ENCODE results near the gene CNOT11. TPM values are rescaled to one million over a fixed set of nuclear protein-coding genes. Genes with fewer than 3 reads are reported as not detected.

The CNOT11 gene
- total and polyA plus RNA-seq, 2 of the 13 experiments (the other 11 are each of a cell fraction or from before 2014, with no cell fraction given): 114 to 209 TPM

DNA sequence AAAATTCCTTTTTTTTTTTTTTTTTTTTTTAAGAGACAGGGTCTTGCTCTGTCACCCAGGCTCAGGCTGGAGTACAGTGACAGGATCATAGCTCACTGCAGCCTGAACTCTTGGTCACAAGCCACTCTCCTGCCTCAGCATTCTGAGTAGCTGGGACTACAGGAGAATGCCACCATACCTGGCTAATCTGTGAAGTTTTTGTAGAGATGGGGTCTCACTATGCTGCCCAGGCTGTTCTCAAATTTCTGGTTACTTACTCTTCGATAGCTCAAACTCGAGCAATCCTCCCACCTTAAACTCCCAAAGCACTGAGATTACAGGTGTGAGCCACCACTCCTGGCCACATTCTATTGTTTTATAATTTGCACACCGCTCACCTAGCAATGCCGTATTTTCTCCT is 28.8 kb downstream of the CNOT11 start:
- no peak overlapping the region for H3K4me3 ChIP-seq (replicated peaks in 1 of 3; ENCODE audit: insufficient read depth in 1 of 3, low read depth in 2 of 3, low read length in 3 of 3)
- no TSS peak for BruUV-seq (replicated peaks)
- POLR2A ChIA-PET: no interaction called here
- intact Hi-C loops (cut with micrococcal nuclease; ENCODE audit: unreplicated experiment): no loop called here
- H3K27me3 ChIP-seq (ENCODE audit: control insufficient read depth in 1 of 2, insufficient read depth in 2 of 2, low read length in 2 of 2): no peaks in the 10 kb centered on the region
- DNase-seq (ENCODE audit: low spot score) (no peak), FAIRE-seq (no peak), ATAC-seq (no peak)
- in situ Hi-C loops (cut with HindIII; ENCODE audit: extremely low pct_ligation_motif_present, low pct_unique_long_range_greater_than_20kb): no loop called here
- H3K4me2 ChIP-seq (ENCODE audit: low read depth, low read length): no peak overlapping the region
- peaks cover 31 to 91% of the 10 kb centered on the region in 2 experiments for H3K36me3 ChIP-seq (replicated peaks in 1 of 2; ENCODE audit: control insufficient read depth in 1 of 2, insufficient read depth in 2 of 2, low read length in 2 of 2)
- H3K79me2 ChIP-seq (ENCODE audit: insufficient read depth, low read length): peaks cover 6% of the 10 kb centered on the region
- H4K20me1 ChIP-seq (ENCODE audit: insufficient read depth, low read length): no peaks in the 10 kb centered on the region
- no peak overlapping the region for H2AFZ ChIP-seq (ENCODE audit: low read length)
- 97% methylated on average over 4 of the region's 4 CpGs for WGBS (ENCODE audit: low lambda C conversion rate)
- TF ChIP-seq ZNF891 (CRISPR knock-in tag; IDR thresholded peaks at IDR 0.05): no peak
- peak; percentile 86 for TF ChIP-seq ZNF121 (CRISPR knock-in tag; IDR thresholded peaks at IDR 0.05)
- no peaks in the 10 kb centered on the region; the same call in 1 of the 2 replicates for H3K4me1 ChIP-seq (ENCODE audit: insufficient read depth, low read length)
- CTCF ChIA-PET (ENCODE audit: low intra/inter-chr PET ratio, low total read pairs): no interaction called here
- no peak overlapping the region for H3K9ac ChIP-seq (ENCODE audit: insufficient read depth, low read depth, low read length)
- no peaks in the 10 kb centered on the region for H3K9me3 ChIP-seq (ENCODE audit: low read length)
- no peak overlapping the region for H3K27ac ChIP-seq (ENCODE audit: extremely low read length, insufficient read depth, low read length)

DNA sequence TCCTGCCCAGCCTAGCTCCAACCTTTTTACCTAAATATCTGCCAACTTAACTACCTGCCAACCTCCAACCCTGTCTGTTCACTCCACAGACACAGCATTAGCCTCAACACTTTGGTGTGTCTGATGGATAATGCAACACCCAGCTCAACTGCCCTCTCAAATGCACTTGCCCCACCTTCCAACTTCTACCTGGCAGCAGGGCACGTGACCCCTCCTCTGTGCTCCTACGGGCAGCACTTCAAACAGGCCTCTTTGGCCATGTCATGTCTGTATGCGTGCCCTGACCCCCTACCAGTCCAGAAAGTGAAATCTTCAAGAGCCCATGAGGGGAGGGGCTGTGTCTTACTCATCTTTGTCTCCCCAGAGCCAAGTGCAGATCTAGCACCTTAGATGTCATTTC is 30.3 kb downstream of the CNOT11 start:
- no peak for DNase-seq (ENCODE audit: low spot score)
- no peak overlapping the region for H2AFZ ChIP-seq (ENCODE audit: low read length)

More for the DNA sequence above, 30.3 kb downstream of the CNOT11 start:
- Histone ChIP-seq H3K4me1 (ENCODE audit: insufficient read depth, low read length) (peaks cover 14% of the 10 kb centered on the region), H4K20me1 (ENCODE audit: insufficient read depth, low read length) (no peaks in the 10 kb centered on the region), H3K9me3 (ENCODE audit: low read length) (no peaks in the 10 kb centered on the region), H3K4me3 (replicated peaks in 1 of 3; ENCODE audit: insufficient read depth in 1 of 3, low read depth in 2 of 3, low read length in 3 of 3) (no peak overlapping the region), H3K36me3 (replicated peaks in 1 of 2; ENCODE audit: control insufficient read depth in 1 of 2, insufficient read depth in 2 of 2, low read length in 2 of 2) (peaks cover 36 to 92% of the 10 kb centered on the region in 2 experiments), H3K27ac (ENCODE audit: extremely low read length, insufficient read depth, low read length) (no peak overlapping the region), H3K9ac (ENCODE audit: insufficient read depth, low read depth, low read length) (no peak overlapping the region), H3K4me2 (ENCODE audit: low read depth, low read length) (no peak overlapping the region), H3K27me3 (ENCODE audit: control insufficient read depth in 1 of 2, insufficient read depth in 2 of 2, low read length in 2 of 2) (no peaks in the 10 kb centered on the region), H3K79me2 (ENCODE audit: insufficient read depth, low read length) (peaks cover 6% of the 10 kb centered on the region)
- TF ChIP-seq POLR2AphosphoS5 (IDR thresholded peaks at IDR 0.05; ENCODE audit: low read depth, low read length) (peak; percentile 17; the same call in 1 of the 2 replicates), HOXA7 (CRISPR knock-in tag; IDR thresholded peaks at IDR 0.05) (no peak), RBM22 (optimal IDR thresholded peaks at IDR 0.05; ENCODE audit: low read length) (peak; percentile 67)
- in situ Hi-C loops (cut with HindIII; ENCODE audit: extremely low pct_ligation_motif_present, low pct_unique_long_range_greater_than_20kb): no loop called here
- ChIA-PET POLR2A (no interaction called here), CTCF (ENCODE audit: low intra/inter-chr PET ratio, low total read pairs) (no interaction called here)
- no TSS peak for BruUV-seq (replicated peaks)
- intact Hi-C loops (cut with micrococcal nuclease; ENCODE audit: unreplicated experiment): no loop called here
- 99% methylated on average over 3 of the region's 3 CpGs for WGBS (ENCODE audit: low lambda C conversion rate)
- FAIRE-seq: no peak
- no peak for ATAC-seq

All from HepG2 (cell line).